AG04450 (cell line): ENCODE data around the gene STC2. TPM values are rescaled to one million over a fixed set of nuclear protein-coding genes. Genes with fewer than 3 reads are reported as not detected.
"Not testable (repeated sequence)": the region's sequence is repeated elsewhere in the genome, so short reads cannot be mapped to it uniquely, and the experiment has no call there.

Experiments used
- CTCF ChIA-PET: fragments of 300-600, 350-600 bp; formaldehyde crosslinking; extraction: SDS; loops from one replicate; lab custom pipeline; 2022; ENCODE audit warnings: antibody characterized with exemption, inconsistent platforms; lab: Charles Lee
- POLR2A ChIA-PET: fragments of 350-600 bp; formaldehyde crosslinking; extraction: SDS; loops from one replicate; lab custom pipeline; 2021; ENCODE audit warnings: antibody characterized with exemption, inconsistent platforms; lab: Yijun Ruan, JAX
- DNase-seq: peaks from one replicate; pipeline ENCODE4 v3.0.0-alpha.2; 2011; ENCODE audit warnings: low read depth, low spot score
- H3K27ac ChIP-seq: one replicate; pipeline ENCODE4 v1.5.1; 2012; ENCODE audit warnings: low read depth, low read length, control low read depth
- H3K27me3 ChIP-seq: one replicate; pipeline ENCODE4 v1.6.0; 2012; ENCODE audit warnings: low read length; ENCODE audit not compliant: control insufficient read depth, insufficient read depth
- H3K4me3 ChIP-seq: 2 replicates; pipeline ENCODE4 v1.5.1; 2011; ENCODE audit warnings: mild to moderate bottlenecking, low read depth, low read length, control low read depth
- H3K9me3 ChIP-seq: 2 replicates; pipeline ENCODE4 v1.5.1; 2012; ENCODE audit warnings: low read length; ENCODE audit not compliant: control insufficient read depth, insufficient read depth
- polyA plus RNA-seq: library from polyadenylated mRNA; depleted of rRNA; stranded (reverse); fragments of >200 nt; gene quantifications from 2 replicates; pipeline ENCODE4 v1.2.3, GENCODE V29; 2011
- TF ChIP-seq, protein P1 (sequence below): IDR thresholded peaks from 2 replicates; pipeline ENCODE4 v1.5.1; 2011; ENCODE audit warnings: low read depth, low read length, control low read depth, inconsistent platforms

STC2 gene
- polyA plus RNA-seq, 1 experiment, result 185 TPM

GRCh38 chr5:173287086-173287485 lies 41.1 kb downstream of the STC2 start:
- POLR2A ChIA-PET, result no interaction called here
- TF ChIP-seq, protein P1, sequence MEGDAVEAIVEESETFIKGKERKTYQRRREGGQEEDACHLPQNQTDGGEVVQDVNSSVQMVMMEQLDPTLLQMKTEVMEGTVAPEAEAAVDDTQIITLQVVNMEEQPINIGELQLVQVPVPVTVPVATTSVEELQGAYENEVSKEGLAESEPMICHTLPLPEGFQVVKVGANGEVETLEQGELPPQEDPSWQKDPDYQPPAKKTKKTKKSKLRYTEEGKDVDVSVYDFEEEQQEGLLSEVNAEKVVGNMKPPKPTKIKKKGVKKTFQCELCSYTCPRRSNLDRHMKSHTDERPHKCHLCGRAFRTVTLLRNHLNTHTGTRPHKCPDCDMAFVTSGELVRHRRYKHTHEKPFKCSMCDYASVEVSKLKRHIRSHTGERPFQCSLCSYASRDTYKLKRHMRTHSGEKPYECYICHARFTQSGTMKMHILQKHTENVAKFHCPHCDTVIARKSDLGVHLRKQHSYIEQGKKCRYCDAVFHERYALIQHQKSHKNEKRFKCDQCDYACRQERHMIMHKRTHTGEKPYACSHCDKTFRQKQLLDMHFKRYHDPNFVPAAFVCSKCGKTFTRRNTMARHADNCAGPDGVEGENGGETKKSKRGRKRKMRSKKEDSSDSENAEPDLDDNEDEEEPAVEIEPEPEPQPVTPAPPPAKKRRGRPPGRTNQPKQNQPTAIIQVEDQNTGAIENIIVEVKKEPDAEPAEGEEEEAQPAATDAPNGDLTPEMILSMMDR, result no peak
- Histone ChIP-seq H3K27me3 (peaks cover 37% of the 10 kb centered on the region), H3K4me3 (no peak overlapping the region), H3K27ac (no peak overlapping the region), H3K9me3 (no peaks in the 10 kb centered on the region)
- CTCF ChIA-PET, result interaction anchor here (0.8 kb wide), 1 partner anchor 580 kb away, joined by 4 read pairs; no protein-coding TSS in a partner anchor
- no peak for DNase-seq

- Histone ChIP-seq H3K27ac (peak overlapping the region; percentile 2), H3K27me3 (peaks cover 52% of the 10 kb centered on the region)
- POLR2A ChIA-PET, DNase-seq, H3K9me3 ChIP-seq, H3K4me3 ChIP-seq: not testable (repeated sequence)
- CTCF ChIA-PET, result interaction anchor here (0.7 to 1.6 kb wide), 9 partner anchors 8 to 578 kb away, joined by 3 to 6 read pairs (median 3); no protein-coding TSS in a partner anchor
Measured at GRCh38 chr5:173284343-173284958, 43.8 kb downstream of the STC2 start.

- DNase-seq, result no peak
- POLR2A ChIA-PET, result no interaction called here
- CTCF ChIA-PET, result interaction anchor here (0.7 to 1.6 kb wide), 9 partner anchors 9 to 578 kb away, joined by 3 to 6 read pairs (median 3); no protein-coding TSS in a partner anchor
Measured at GRCh38 chr5:173283318-173284288, 44.6 kb downstream of the STC2 start.

DNA sequence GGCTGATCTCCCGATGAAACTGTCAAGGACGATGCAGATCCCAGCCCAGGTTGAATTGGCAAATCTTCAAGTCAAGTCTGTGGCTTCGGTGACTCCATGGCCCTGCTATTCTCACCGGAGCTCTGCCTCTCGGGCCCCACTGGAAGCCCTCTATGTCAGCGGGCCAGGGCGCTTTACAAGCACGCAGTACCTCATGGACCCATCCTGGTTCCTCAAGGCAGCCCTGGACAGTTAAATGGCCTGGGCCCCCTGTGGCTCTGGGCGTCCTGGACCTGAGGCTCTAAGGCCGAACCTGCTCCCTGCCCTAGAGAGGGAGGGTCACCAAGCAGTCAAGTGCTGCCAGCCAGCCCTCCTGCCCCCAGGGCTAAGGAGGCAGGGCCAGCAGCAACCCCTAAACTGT lies 45.3 kb downstream of the STC2 start:
- Histone ChIP-seq H3K27me3 (peaks cover 51% of the 10 kb centered on the region), H3K27ac (no peak overlapping the region), H3K4me3 (no peak overlapping the region), H3K9me3 (no peaks in the 10 kb centered on the region)
- CTCF ChIA-PET, result interaction anchor here (1.3 kb wide), 1 partner anchor 299 kb away, joined by 3 read pairs; no protein-coding TSS in a partner anchor
- TF ChIP-seq, protein P1, result no peak
- POLR2A ChIA-PET, result no interaction called here
- DNase-seq, result no peak

More at GRCh38 chr5:173283318-173284288, 44.6 kb downstream of the STC2 start:
- TF ChIP-seq, protein P1, result peak; percentile 77
- peak overlapping the region; percentile 39 for H3K4me3 ChIP-seq
- peak overlapping the region; percentile 2 for H3K27ac ChIP-seq
- peaks cover 51% of the 10 kb centered on the region for H3K27me3 ChIP-seq
- no peaks in the 10 kb centered on the region for H3K9me3 ChIP-seq

- ChIA-PET POLR2A (no interaction called here), CTCF (interaction anchor here (0.7 to 1.3 kb wide), 3 partner anchors 298 to 575 kb away, joined by 3 to 14 read pairs (median 4); no protein-coding TSS in a partner anchor)
- Histone ChIP-seq H3K27ac (no peak overlapping the region), H3K27me3 (peaks cover 49% of the 10 kb centered on the region), H3K9me3 (no peaks in the 10 kb centered on the region), H3K4me3 (no peak overlapping the region)
- DNase-seq, result no peak
- TF ChIP-seq, protein P1, result peak; percentile 55
Measured at GRCh38 chr5:173281910-173282309, 46.3 kb downstream of the STC2 start.
